Activated CD4-positive, alpha-beta T cell treated with anti-CD3 and anti-CD28 coated beads for 4 hours (primary cell): Measurements from ENCODE around the gene SLC17A6.

Source experiments
- DNase-seq, 2 donors: peaks; one replicate each; pipeline ENCODE4 v3.0.0-alpha.2; 2020

Gene SLC17A6

DNA sequence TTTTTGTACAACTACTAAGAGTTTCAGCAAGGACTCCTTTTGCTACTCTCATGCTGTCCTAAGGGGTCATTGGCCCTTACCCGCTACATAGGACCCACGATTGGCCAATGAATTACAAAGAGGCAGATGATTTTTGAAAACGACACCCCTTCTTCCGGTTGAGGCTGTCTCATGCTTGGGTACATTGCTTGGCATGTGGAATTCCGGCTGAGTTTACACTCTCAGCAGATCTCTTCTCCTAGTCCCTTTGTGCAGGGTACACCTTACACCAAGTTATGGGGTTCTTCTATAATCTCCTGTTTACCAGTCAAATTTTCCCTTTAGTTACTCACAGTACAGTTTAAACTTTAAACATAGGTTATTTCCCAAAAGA lies 52.1 kb downstream of the SLC17A6 start:
- no peak for DNase-seq

- DNase-seq = no peak
These were observed 54.4 kb downstream of the SLC17A6 start for GRCh38 chr11:22392561-22392960.

- DNase-seq = no peak
These were observed 67.2 kb downstream of the SLC17A6 start for GRCh38 chr11:22405377-22405776.

DNA sequence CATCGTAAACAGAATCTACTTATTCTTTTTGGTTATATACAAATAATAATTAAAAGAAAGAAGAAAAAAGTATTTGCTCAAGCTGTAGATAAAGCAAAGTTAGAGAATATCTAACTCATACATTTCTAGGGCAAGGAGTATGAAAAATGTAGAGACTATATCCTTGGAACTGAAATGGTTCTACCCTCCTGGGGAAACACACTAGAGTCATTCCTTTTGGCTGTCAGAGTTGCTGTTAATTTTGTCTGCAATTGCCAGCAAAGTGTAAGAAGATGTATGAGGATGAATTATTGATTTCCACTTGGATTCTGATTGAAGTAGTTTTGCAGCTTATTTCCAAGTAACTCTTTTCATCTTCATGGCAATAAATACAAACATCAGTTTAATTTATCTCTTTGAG lies 69.1 kb downstream of the SLC17A6 start:
- no peak for DNase-seq

DNA sequence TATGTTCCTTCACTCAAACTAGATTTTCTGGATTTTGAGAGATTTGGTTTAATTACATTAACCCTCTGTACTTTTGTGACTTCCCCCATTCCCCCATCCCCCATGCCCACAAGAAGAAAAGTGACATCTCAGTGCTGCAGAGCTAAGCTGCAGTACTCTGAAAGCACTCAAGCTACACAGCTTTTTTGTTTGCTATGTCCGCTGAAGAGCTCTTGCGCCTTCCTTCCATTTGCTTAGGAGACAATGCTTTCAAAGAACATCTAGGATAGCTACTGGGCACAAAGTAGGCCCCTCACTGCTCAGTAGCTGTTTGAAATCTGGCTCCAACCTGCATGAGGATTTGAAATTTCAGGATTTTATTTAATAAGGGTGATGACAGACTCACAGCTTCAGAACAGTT lies 69.7 kb downstream of the SLC17A6 start:
- no peak for DNase-seq

GRCh38 chr11:22415476-22415875 lies 77.3 kb downstream of the SLC17A6 start:
- no peak for DNase-seq

GRCh38 chr11:22416462-22416861 lies 78.3 kb downstream of the SLC17A6 start:
- no peak for DNase-seq

- no peak for DNase-seq
These were observed 88.7 kb downstream of the SLC17A6 start for GRCh38 chr11:22426915-22427314.
